HAP-1 (cell line): ENCODE results near the gene COX5A.
"Not testable (repeated sequence)": the region's sequence is repeated elsewhere in the genome, so short reads cannot be mapped to it uniquely, and the experiment has no call there.

Experiments
- DNase-seq, 2 experiments: peaks; one replicate each; pipeline ENCODE4 v3.0.0-alpha.2; 2016 to 2020; ENCODE audit warnings: low spot score in 2 of 2
- H3K27me3 ChIP-seq: fragments of 250-450 bp; sonication (Bioruptor Pico); 2 replicates; pipeline ENCODE4 v1.5.1; 2020; ENCODE audit warnings: low read depth, mild to moderate bottlenecking, moderate library complexity
- H3K36me3 ChIP-seq: fragments of 250-450 bp; sonication (Bioruptor Pico); replicated peaks from 2 replicates; pipeline ENCODE4 v1.5.1; 2020; ENCODE audit warnings: mild to moderate bottlenecking
- H3K4me1 ChIP-seq: fragments of 250-450 bp; sonication (Bioruptor Pico); 2 replicates; pipeline ENCODE4 v1.5.1; 2020; ENCODE audit warnings: mild to moderate bottlenecking
- H3K4me3 ChIP-seq: fragments of 250-450 bp; sonication (Bioruptor Pico); 2 replicates; pipeline ENCODE4 v1.5.1; 2020; ENCODE audit warnings: mild to moderate bottlenecking, moderate library complexity
- H3K9me3 ChIP-seq: fragments of 250-450 bp; sonication (Bioruptor Pico); 2 replicates; pipeline ENCODE4 v1.5.1; 2020; ENCODE audit warnings: mild to moderate bottlenecking, moderate library complexity
- in situ Hi-C: fragments of 300-500 bp; cut with MboI; formaldehyde crosslinking; loops from 3 replicates; pipeline ENCODE4 v1.14.3; 2020; ENCODE audit warnings: low sequenced_read_pairs, inconsistent platforms, mixed read lengths

Gene COX5A

DNA sequence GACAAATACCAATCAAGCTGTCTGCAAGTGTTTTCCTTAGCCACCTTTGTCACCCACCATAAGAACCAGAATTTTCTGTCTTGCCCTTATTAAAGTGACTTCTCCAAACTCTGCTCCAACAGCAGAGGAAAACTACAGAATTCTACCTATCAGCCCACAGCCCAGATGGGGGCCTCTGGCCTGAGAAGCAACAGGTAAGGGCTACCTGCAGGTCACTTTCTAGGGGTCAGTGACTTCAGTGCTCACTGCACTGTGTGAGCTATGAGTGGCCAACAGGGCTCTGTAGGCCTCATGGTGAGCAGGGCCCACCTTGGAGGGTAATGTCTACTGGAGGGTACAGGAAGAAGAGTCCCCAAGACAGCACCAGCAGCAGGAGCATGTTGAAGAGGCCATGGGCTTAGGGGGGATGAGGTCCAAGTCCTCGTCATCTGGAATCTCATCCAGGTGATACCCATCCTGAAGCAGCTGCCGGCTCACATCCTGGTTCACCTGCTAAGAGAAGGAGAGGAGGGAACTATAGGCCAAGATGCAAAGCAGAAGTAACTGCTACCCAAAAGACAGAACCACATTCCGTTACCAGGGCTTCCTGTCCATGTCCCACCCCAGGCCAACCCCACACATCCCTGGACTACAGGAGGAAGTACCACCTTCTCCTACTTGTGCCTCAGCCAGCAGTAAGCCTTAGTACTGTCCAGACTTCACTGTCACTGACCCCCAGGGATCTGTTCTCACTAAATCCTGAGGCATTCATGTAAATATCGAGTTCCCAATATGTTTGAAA, 35.4 kb downstream of the COX5A start:
- H3K36me3 ChIP-seq = peaks cover 82% of the 10 kb centered on the region
- H3K9me3 ChIP-seq = no peaks in the 10 kb centered on the region
- no peaks in the 10 kb centered on the region for H3K27me3 ChIP-seq
- in situ Hi-C loops = no loop called here
- DNase-seq = no peak
- H3K4me1 ChIP-seq = peaks cover 14% of the 10 kb centered on the region
- H3K4me3 ChIP-seq = no peak overlapping the region

DNA sequence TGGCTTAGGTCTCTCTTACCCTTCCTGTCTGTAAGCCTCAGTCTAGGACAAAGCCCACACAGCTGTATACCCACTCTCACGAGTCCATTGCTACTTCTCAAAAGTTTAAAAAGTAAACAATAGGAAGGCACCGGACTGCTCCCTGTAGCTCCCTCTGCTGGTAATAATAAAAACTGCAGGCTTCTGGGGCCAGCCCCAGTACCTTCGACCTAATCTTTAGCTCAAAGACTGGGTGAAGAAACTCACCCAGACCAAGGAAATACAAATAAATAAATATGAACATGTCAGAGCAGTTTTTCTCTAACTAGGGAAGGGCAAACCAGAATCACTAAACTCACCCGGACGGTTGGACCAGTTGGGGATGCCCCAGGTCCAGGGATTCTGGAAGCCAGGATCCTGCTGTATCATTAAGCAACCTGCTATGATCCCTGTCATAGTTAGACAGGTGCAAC, 36.2 kb downstream of the COX5A start:
- Histone ChIP-seq H3K9me3 (no peaks in the 10 kb centered on the region), H3K36me3 (peaks cover 83% of the 10 kb centered on the region), H3K4me1 (peaks cover 7% of the 10 kb centered on the region), H3K4me3 (no peak overlapping the region), H3K27me3 (no peaks in the 10 kb centered on the region)
- in situ Hi-C loops = no loop called here
- peak; percentile 87 to 88 for DNase-seq

DNA sequence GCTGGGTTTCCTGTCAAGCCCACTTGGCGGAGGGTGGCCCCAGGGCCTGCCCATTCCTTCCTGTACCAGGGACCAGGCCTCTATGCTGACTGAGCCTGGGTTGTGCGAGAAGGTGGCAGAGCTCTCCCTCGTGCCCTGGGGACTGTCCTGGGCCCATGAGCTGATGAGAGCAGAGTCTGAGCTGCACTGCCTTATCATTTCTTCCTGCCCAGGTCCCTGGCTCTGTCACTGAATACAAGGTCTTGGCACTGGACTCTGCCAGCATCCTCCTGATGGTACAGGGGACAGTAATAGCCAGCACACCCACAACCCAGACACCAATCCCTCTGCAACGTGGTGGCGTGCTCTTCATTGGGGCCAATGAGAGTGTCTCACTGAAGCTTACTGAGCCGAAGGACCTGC, 40.6 kb downstream of the COX5A start:
- Histone ChIP-seq H3K9me3 (no peaks in the 10 kb centered on the region), H3K4me1 (peaks cover 2% of the 10 kb centered on the region; the same call in 1 of the 2 replicates), H3K4me3 (no peak overlapping the region), H3K36me3 (peaks cover 89% of the 10 kb centered on the region), H3K27me3 (no peaks in the 10 kb centered on the region)
- in situ Hi-C loops = no loop called here
- no peak for DNase-seq

DNA sequence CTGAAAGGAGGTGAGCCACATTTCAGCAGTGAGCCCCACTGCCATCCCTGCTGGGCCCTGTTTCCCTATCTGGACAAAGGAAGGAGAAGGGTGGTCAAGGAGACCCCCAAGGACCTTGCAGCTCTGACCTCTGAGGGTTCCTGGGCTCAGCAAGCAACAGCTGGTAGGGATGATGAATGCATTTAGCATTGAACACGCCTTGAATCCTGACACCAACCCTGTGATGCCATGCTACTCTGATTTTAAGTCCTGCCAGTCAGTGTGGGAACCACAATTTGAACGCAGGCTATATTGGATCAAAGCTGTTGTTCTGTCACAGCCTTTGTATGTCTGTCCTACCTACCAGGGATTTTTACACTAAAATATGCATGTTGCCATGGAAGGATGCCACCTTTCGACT, 41.6 kb downstream of the COX5A start:
- DNase-seq = no peak
- Histone ChIP-seq H3K36me3 (peaks cover 89% of the 10 kb centered on the region), H3K4me1 (peaks cover under 1% of the 10 kb centered on the region; the same call in 1 of the 2 replicates), H3K9me3 (no peaks in the 10 kb centered on the region), H3K27me3 (no peaks in the 10 kb centered on the region), H3K4me3 (no peak overlapping the region)
- in situ Hi-C loops = no loop called here

DNA sequence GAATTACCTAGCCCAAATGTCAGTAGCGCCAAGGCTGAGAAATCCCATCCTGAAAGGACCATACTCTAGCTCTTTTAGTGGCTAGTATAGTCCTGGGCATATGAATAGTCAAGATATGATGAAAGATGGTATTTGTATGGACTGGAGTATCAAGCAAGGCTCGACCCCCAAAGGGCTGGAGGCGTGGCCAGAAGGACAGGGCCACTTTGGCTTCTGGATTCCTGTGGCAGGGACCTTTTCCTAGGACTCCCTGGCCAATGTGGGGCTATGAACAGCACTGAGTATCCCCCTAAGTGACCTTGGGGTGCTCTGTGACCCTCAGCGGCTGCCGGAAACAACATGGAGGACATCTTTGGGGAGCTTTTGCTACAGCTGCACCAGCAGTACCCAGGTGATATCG, 42.0 kb downstream of the COX5A start:
- H3K9me3 ChIP-seq = no peaks in the 10 kb centered on the region
- no peak overlapping the region for H3K4me3 ChIP-seq
- H3K27me3 ChIP-seq = no peaks in the 10 kb centered on the region
- DNase-seq = no peak
- H3K4me1 ChIP-seq = peaks cover under 1% of the 10 kb centered on the region
- H3K36me3 ChIP-seq = peaks cover 89% of the 10 kb centered on the region
- in situ Hi-C loops = no loop called here

DNA sequence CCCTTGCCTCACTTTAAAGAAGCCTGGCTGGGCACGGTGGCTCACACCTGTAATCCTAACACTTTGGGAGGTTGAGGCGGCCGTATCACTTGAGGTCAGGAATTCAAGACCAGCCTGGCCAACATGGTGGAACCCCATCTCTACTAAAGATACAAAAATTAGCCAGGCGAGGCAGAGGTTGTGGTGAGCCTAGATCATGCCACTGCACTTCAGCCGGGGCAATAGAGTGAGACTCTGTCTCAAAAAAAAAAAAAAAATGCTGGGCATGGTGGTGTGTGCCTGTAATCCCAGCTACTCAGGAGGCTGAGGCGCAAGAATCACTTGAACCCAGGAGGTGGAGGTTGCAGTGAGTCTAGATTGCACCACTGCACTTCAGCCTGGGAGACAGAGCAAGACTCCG, 43.5 kb downstream of the COX5A start:
- DNase-seq, H3K9me3 ChIP-seq, H3K4me1 ChIP-seq, H3K27me3 ChIP-seq, H3K4me3 ChIP-seq: not testable (repeated sequence)
- in situ Hi-C loops = loop anchor here (5.0 kb wide), 1 partner anchor 48 kb away; no protein-coding TSS in a partner anchor
- peaks cover 76% of the 10 kb centered on the region for H3K36me3 ChIP-seq

DNA sequence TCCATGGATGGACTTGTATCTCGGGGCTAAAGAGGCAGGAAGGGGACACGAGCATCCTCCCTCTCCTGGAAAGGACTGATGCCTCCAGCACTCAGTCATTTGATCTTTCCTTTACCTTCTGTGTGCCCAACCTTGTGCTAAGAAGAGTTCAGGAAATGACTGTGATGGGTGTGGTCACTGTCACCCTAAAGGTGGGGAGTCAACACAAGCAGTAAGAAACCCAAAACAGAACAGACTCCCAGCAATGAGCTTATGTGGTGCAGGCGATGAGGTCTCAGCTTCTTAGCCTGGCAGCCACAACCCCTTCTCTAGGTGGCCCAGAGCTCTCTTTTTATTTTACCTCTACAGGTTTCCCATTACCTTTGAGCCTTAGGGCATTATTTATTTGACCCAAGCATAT, 44.2 kb downstream of the COX5A start:
- no peak overlapping the region for H3K4me3 ChIP-seq
- H3K4me1 ChIP-seq = peaks cover 12% of the 10 kb centered on the region
- DNase-seq = no peak
- in situ Hi-C loops = loop anchor here (5.0 kb wide), 1 partner anchor 49 kb away; no protein-coding TSS in a partner anchor
- H3K9me3 ChIP-seq = no peaks in the 10 kb centered on the region
- H3K36me3 ChIP-seq = peaks cover 68% of the 10 kb centered on the region
- H3K27me3 ChIP-seq = no peaks in the 10 kb centered on the region

DNA sequence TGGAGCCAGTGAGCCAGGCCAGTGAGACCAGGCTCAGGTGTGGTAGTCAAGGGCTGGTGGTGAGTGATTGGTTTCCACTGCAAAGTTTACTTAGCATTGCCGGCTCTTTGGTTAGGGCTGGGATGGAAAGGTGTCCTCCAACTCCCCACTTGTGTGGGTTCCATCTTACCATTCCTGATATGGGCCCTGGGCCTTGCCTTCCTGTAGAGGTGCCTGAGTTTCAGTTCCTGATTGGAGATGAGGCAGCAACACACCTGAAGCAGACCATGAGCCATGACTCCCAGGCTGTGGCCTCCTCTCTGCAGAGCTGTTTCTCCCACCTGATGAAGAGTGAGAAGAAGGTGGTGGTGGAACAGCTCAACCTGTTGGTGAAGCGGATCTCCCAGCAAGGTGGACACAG, 44.9 kb downstream of the COX5A start:
- Histone ChIP-seq H3K9me3 (no peaks in the 10 kb centered on the region), H3K27me3 (no peaks in the 10 kb centered on the region), H3K4me1 (peaks cover 12% of the 10 kb centered on the region), H3K36me3 (peaks cover 64% of the 10 kb centered on the region), H3K4me3 (no peak overlapping the region)
- DNase-seq = peak in 1 of 2 experiments; percentile 2
- in situ Hi-C loops = loop anchor here (5.0 kb wide), 1 partner anchor 49 kb away; no protein-coding TSS in a partner anchor

DNA sequence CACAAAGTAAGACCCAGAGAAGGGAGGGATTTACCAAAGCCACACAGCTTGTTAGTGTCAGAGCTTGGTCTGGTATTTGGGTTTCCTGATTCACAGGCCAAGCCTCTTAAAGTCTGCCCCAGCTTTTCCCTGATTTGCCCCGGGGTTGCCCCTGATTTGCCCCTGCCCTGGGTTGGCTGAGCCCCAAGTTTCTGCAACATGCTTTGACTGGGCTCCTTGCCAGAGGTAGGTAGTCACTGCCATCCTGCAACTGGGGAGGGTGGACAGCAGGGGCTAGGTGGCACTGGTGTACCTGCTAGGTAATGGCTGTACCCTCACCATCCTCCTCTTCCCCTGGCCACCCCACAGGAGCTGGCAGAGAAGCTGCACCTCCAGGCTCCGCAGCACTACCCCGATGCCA, 45.6 kb downstream of the COX5A start:
- no peak for DNase-seq
- Histone ChIP-seq H3K4me1 (peaks cover 16% of the 10 kb centered on the region), H3K36me3 (peaks cover 57% of the 10 kb centered on the region), H3K27me3 (no peaks in the 10 kb centered on the region), H3K9me3 (no peaks in the 10 kb centered on the region), H3K4me3 (no peak overlapping the region)
- in situ Hi-C loops = loop anchor here (5.0 kb wide), 1 partner anchor 50 kb away; no protein-coding TSS in a partner anchor

DNA sequence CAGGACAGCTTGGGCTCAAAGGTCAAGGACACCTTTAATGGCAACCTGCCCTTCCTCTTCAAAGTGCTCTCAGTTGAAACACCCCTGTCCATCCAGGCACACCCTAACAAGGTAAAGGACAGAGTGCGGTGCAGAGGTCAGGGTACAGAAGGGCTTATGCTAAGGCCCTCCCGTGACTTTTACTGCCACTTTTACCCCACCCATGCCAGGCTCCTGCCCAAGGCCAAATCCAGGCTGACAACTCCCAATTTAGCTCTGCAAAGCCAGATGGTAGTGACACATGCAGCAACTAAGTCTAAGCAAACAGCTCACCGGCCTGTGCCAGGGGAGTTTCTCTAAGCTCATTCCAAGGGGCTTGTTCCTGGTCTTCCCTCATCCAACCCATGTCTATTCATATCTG, 46.4 kb downstream of the COX5A start:
- in situ Hi-C loops = loop anchor here (5.0 kb wide), 1 partner anchor 51 kb away; no protein-coding TSS in a partner anchor
- H3K4me3 ChIP-seq = no peak overlapping the region

DNA sequence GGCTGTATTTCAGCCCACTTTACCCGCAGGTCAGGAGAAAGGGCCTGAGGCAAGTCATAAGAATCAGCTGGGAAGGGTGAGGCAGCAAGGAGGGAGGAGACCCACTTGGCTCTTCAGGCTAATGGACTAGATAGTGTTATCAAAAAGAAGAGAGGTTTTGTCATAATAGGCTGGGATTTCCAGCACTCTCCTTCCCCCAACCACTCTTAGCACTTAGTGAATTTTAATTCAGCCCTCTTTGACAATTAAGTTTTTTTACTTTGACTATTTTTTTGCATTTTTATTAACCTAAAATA, 47.3 kb downstream of the COX5A start:
- Histone ChIP-seq H3K36me3 (peaks cover 40% of the 10 kb centered on the region), H3K4me3 (peak overlapping the region; percentile 59), H3K4me1 (peaks cover 16% of the 10 kb centered on the region), H3K9me3 (no peaks in the 10 kb centered on the region), H3K27me3 (no peaks in the 10 kb centered on the region)
- no peak for DNase-seq
- in situ Hi-C loops = loop anchor here (5.0 kb wide), 1 partner anchor 52 kb away; no protein-coding TSS in a partner anchor

More for the DNA sequence above, 46.4 kb downstream of the COX5A start:
- Histone ChIP-seq H3K9me3 (no peaks in the 10 kb centered on the region), H3K4me1 (peaks cover 16% of the 10 kb centered on the region), H3K27me3 (no peaks in the 10 kb centered on the region), H3K36me3 (peaks cover 49% of the 10 kb centered on the region)
- no peak for DNase-seq

DNA sequence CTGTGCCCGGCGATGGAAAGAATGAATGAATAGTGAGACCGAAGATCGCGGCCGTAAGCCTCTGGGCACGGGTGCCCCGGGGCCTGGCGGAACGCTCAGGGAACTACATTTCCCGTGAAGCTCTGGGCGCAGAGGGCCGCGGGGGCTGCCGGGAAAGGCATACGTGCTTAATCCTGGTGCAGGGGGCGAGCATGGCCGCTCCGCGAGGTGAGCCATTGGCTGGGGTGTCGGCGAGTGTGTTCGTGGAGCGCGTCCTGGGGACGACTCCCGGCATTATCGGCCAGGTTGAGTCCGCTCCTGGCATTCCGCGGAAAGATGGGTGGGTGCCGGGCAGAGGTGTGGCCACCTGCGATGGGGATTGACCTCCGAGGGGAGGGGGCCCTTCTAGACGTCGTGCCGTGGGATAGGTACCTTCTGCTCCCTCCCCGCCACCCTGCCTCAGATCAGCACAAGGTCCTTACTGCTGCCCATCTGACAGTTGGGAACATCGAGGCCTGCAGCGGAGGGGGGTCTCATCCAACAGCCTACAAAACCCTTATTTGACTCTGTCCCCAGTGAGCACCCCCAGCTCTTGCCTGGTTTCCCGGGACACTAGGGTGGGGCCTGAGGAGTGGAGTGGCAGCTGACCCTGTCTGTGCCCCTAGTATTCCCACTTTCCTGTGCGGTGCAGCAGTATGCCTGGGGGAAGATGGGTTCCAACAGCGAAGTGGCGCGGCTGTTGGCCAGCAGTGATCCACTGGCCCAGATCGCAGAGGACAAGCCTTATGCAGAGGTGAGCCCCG, 47.8 kb downstream of the COX5A start, which contains the start of gene MPI:
MPI (plus strand) TSS at position 160 of the 782 bp plus-strand sequence; CDS start at position 192, 32 bp downstream.
- H3K9me3 ChIP-seq = no peaks in the 10 kb centered on the region
- no peaks in the 10 kb centered on the region for H3K27me3 ChIP-seq
- DNase-seq = peak; percentile 95 to 98
- in situ Hi-C loops = loop anchor here (5.0 kb wide), 1 partner anchor 52 kb away; no protein-coding TSS in a partner anchor
- H3K4me1 ChIP-seq = peaks cover 16% of the 10 kb centered on the region
- H3K36me3 ChIP-seq = peaks cover 37% of the 10 kb centered on the region
- H3K4me3 ChIP-seq = peak within 1 kb of the TSS; percentile 59

DNA sequence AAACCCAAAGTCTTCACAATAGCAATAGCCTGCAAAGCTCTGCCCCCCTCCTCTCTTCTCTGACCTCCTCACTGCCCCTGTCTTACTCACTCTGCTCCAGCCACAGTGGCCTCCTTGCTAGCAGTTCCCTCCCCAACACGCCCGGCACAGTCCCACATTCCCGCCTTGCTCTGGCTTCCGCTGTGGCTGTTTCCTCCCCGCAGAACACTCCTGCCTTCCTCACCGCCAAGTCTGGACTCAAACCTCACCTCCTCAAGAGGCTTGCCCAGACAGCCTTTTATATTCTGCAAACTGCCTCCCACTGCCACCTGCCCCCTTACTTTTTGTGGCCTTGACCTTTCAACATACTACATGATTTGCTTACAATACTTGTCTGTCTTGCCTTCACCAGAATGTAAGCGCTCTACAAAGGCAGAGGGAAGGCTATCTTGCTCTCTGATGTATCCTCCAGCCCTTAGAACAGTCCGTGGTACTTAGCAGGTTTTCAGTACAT, 48.4 kb downstream of the COX5A start:
- peak in 1 of 2 experiments; percentile 65 for DNase-seq

More for the DNA sequence above, 48.4 kb downstream of the COX5A start:
- Histone ChIP-seq H3K36me3 (peaks cover 37% of the 10 kb centered on the region), H3K27me3 (no peaks in the 10 kb centered on the region), H3K4me3 (peak overlapping the region; percentile 59), H3K9me3 (no peaks in the 10 kb centered on the region), H3K4me1 (peaks cover 16% of the 10 kb centered on the region)
- in situ Hi-C loops = no loop called here
